HG03066 (cell line): Measurements from ENCODE around the gene RASGEF1C.
"Not testable (repeated sequence)": the region's sequence is repeated elsewhere in the genome, so short reads cannot be mapped to it uniquely, and the experiment has no call there.

Experiments
- ATAC-seq: cut with Tn5 transposase; IDR thresholded peaks from one replicate; pipeline ENCODE4 v1.9.1; 2021; ENCODE audit warnings: low read depth; ENCODE audit not compliant: unreplicated experiment

RASGEF1C gene

GRCh38 chr5:180089628-180090027 is 119.4 kb downstream of the RASGEF1C start:
- ATAC-seq, result not testable (repeated sequence)

DNA sequence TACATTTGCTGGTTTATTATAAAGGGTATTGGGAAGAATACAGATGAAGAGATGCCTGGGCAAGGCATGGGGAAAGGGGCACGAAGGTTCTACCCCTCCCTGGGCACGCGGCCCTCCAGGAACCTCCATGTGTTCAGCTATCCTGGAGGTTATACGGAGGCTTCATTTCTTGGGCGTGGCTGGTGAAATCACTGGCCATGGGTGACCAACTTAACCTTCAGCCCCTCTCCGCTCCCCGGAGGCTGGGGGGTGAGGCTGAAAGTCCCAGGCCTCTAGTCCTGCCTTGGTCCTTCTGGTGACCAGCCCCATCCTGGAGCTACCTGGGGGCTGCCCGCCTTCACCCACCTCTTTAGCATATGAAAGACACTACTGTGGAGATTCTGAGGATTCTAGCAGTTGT is 120.5 kb downstream of the RASGEF1C start:
- no peak for ATAC-seq

DNA sequence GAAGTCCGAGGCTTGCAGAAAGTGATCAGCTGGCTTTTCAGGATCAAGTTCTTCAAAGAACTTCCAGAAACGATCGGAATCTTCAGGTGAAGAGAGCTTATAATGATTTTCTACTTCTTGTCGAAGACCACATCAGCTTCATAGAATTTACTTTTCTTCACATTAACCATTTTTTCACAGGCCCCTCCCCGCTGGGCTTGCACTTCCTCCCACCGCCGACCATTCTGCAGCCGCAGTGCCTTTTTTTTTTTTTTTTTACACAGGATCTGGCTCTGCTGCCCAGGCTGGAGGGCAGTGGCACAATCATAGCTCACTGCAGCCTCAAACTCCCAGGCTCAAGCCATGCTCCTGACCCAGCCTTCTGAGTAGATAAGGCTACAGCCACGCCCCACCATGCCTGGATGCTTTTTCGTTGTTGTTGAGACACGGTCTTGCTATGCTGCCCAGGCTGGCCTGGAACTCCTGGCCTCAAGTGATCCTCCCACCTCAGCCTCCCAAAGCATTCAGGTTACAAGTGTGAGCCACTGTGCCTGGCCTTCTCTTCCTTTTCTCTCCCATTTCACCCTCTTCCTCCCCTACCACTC is 122.1 kb downstream of the RASGEF1C start:
- ATAC-seq, result no peak

DNA sequence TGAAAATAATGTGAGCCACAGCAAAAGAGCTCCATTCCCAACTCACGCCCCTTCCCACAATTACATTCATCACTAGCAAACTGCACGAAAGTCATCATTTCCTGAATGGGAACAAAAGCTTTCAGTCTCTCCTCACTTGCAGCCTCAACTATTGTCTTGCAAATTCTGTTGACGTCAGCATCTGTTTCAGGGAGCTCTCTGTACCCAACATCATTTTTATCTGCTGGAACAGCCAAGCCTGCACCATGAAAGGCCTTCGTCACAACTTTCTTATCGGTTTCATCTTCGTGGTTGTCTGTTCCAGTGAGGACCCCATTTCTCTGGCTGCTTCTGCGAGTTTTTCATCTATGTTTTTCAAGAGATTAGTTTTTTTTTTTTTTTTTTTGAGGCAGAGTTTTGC is 123.2 kb downstream of the RASGEF1C start:
- ATAC-seq, result no peak

- ATAC-seq, result no peak
These were observed 124.1 kb downstream of the RASGEF1C start for GRCh38 chr5:180084638-180085561.

- no peak for ATAC-seq
These were observed 125.4 kb downstream of the RASGEF1C start for GRCh38 chr5:180083529-180084060.

- no peak for ATAC-seq
These were observed 126.2 kb downstream of the RASGEF1C start for GRCh38 chr5:180082633-180083420.

DNA sequence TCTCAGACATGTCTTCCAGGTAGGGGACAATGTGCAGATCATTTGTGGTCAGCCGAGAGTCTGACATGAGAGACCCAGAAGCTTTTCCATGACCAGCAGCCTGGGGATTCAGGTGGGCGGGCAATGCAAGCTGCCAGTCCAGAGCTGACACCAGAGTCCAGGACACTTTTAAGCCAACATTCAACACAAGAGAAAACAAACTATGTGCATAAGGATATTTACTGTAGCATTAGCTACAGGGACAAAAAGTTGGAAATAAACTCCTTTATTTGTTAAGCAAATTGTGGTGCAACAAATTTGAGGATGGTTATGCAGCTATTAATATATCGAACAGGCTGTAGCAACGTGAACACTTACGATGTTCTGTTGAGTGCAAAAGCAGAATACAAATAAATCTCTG is 127.5 kb downstream of the RASGEF1C start:
- ATAC-seq, result no peak

- ATAC-seq, result no peak
These were observed 128.3 kb downstream of the RASGEF1C start for GRCh38 chr5:180080486-180081280.

GRCh38 chr5:180079702-180080466 is 129.1 kb downstream of the RASGEF1C start:
- ATAC-seq, result no peak

- no peak for ATAC-seq
These were observed 130.7 kb downstream of the RASGEF1C start for GRCh38 chr5:180078348-180078747.

DNA sequence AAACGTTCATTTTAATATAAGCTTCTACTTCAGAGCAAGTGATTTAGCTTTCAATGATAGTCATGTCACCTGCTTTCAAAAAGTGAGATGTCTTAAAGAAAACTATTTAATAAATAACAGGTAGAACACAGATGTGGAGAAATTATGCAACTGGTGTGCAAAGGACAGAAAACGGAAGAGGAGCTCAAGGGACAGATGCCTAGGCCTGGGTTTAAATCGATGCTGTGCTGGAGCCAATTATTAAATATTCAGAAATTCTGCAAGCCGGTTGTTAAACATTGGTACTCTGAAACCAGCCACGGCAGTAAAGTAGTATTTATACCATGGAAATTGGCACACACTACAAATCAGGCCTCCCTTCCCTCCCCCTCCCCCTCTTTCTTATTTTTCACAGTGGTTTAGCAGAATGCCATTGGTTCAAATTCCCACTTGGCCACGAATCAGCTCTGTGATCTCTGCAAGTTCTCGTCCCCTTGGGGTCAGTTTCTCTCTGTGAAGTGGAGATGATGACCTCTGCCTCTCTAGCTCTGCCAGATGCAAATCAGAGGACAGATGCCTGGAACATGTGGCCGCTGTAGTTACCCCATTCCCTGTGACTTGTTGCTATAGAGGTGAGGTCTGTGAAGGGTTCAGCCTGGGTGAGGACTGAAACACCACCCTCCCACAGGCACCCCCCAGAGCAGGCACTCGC is 131.3 kb downstream of the RASGEF1C start:
- no peak for ATAC-seq

DNA sequence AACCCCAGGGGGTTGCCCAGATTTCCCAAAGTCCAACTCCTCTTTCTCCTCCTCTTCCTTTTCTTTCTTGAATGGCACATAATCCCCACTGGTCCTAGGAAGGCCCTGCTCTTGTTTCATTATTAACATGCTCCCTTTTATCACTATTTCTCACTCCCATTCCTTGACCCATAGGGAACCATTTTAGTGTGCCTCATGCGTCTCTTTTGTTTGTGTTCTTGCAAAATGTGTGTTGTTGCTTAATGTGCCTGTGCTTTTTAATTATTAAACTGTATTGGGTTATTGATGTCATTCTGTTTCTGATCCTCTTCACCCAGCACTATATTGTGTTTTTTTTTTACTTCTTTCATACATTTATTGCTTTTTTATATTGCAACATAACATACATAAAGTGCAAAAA is 133.3 kb downstream of the RASGEF1C start:
- no peak for ATAC-seq

GRCh38 chr5:180074462-180074861 is 134.5 kb downstream of the RASGEF1C start:
- no peak for ATAC-seq

DNA sequence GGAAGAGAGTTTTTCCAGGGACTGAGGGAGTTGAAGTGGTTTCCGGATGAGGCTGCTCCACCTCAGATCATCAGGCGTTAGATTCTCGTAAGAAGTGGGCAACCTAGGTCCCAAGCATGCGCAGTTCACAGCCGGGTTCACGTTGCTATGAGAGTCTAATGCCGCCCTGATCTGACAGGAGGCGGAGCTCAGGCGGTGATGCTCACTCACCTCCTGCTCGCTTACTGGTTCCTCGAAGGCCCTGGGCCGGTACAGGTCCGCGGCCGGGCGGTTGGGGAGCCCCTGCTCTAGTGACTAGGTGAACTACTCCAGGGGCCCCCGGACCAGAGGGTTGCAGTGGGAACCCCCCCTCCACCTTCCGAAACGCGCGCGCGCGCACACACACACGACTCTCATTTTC is 136.5 kb downstream of the RASGEF1C start:
- ATAC-seq, result no peak

- ATAC-seq, result no peak
These were observed 136.8 kb downstream of the RASGEF1C start for GRCh38 chr5:180072256-180072548.

DNA sequence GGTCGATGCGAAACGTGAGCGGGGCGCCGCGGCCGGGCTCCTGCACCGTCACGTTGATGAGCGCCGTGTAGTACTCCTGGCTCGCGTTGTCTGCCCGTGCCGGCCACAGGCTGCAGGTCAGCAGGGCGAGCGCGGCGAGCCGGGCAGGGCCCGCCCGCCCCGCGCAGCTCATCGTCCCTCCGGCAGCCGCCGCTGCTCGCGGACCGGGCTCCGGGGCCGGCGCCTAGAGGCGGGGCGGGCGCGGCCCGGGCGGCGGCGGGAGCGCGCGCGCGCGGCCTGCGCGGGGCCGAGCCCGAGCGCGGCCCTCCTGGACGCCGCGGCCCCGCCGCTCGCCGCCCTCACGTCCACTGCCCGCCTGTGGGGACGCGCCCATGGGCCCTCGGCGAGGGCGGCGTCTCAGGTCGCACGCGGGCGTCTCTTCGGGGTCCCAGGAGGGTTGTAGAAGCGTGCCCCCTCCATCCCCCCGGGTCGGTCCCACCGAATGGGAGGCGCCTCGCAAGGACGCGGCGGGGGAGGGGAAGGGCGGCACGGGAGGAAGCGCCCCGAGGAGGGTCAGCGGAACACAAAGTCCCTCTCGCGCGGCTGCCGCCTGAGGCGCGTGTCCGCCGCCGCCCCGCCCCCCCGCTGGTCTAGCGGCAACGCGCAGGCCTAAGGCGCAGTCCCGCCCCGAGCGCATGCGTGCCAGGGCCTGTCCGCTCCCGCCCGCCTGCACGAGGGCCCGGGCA is 137.3 kb downstream of the RASGEF1C start, which contains the start of gene RNF130:
Gene RNF130 (minus strand): TSS at position 229 of the 725 bp plus-strand sequence. CDS start 57 bp downstream, at position 172.
- no peak for ATAC-seq
